GM18517 (cell line): ENCODE results near the gene STARD10.

Experiments used
- ATAC-seq: cut with Tn5 transposase; IDR thresholded peaks from one replicate; pipeline ENCODE4 v1.9.1; 2021; ENCODE audit warnings: mild to moderate bottlenecking, moderate library complexity; ENCODE audit not compliant: unreplicated experiment

STARD10 gene

DNA sequence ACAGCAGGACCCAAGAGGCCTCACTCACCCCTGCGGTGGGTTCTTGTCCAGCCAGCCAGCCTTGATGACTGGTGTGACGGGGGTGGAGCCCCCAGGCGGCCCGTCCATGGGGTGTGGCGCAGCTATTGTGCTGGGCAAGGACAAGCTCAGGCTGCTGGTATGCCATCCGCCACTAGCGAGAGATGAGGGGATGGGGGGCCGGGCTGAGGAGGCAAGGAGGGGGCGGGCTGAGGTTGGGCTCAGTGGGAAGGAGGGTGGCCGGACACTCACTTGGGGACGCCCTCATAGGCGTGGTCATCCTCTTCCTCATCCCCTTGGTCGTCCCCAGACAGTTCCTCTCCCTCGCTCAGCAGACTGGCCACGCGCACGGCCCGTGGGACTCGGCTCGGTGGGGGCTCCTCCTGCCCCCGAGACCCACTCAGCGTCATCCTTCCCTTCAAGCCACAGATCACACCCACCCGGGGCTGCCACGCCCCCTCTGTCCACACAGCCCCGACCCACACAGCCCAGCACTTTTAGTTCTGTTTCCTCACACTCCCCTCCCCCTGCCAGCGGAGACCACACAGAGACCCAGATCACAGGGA lies 81.6 kb downstream of the STARD10 start:
- no peak for ATAC-seq

DNA sequence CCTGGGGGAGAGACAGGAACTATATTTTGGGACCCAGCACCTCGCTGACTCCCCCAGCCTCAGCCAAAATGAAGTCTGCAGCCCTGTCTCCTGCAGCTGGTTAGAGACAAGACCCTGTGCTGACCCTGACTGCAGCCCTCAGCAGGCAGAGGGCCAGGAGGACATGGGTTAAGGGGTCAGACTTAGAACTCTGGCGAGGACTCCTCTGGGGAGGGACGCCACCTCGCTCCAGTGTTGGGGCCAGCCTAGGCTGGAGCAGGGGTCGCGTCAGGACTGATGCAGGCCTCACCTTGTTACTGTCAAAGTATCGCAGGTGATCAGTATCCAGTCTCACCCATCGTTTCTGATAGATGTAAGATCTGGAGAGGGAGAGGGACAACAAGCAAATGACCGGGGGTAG lies 82.7 kb downstream of the STARD10 start:
- ATAC-seq, result no peak

- no peak for ATAC-seq
Measured at GRCh38 chr11:72710278-72710677, 83.6 kb downstream of the STARD10 start.

GRCh38 chr11:72709478-72710238 lies 84.2 kb downstream of the STARD10 start:
- no peak for ATAC-seq

DNA sequence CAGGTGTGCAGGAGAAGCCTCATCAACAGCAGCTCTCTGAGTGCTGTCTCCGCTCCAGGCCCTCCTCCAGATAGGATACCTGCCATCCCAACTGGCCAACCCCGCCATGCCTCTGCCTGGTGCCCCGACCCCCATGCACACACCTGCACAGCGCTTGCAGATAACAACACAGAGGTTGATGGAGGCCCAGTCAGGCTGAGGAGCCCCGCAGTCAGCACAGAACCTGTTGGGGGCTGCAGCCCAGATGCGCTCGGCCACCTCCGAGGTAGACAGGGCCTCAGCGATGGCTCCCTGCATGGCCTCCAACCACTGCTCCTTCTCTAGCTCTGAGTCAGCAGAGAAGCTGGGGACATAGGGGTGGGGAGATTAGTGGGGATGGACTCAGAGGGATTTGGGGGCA lies 86.8 kb downstream of the STARD10 start:
- no peak for ATAC-seq

DNA sequence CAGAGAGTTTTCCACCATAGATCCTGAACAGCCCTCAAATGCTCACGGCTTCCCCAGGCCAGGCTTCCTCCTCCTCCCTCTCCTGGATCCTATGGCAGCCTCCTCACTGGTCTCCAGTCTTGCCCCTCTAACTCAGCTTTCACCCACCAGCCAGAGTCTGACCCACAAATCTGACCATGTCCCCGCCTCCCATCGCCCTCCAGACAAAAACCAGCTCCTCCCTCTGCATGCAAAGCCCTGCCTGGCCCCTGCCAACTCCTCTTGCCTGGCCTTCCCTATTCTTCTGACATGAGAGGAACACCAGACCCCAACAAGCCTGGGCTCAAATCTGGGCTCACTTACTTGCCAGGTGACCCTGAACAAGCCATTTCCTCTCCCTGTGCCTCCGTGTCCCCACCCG lies 87.3 kb downstream of the STARD10 start:
- ATAC-seq, result no peak

DNA sequence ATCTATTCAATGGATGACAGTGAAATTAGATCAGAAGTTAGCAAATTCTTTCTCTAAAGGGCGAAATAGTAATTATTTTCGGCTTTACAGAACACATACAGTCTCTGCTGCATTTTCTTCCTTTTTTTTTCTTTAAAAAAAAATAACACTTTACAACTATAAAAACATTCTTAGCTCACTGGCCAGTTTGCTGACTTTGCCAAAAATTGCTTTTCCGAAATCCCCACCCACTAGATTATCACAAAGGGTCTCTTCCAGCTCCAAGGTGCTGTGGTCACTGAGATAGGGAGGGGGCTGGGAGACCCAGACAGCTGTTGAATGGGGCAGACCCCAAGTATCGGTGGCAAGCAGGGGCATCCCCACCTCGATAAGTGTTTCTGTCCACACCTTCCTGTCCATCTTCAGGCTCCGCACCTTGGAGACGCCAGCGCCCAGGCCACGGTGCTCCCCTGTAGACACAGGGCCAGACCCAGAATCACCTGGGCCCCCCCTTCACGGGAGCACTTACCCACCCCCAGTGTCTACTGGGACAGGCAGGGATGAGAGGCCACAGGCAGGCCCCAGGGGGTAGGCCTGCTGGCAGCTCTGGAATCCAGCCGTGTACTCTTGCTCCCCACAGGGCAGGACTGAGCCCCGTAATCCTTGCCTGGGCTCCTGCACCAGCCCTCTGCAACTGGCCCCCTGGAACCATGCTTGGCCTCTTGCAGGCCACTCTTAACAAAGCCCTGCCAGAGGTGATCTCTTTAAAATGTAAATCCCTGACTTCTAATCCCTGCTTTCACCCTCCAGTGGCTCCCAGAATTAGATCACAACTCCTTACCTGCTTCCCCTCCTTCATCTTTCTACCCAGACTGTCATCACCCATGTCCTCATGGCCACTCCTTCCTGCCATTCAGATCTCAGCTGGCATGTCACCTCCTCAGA lies 88.1 kb downstream of the STARD10 start:
- no peak for ATAC-seq

GRCh38 chr11:72704783-72705265 lies 89.0 kb downstream of the STARD10 start:
- ATAC-seq, result no peak
